Nephron progenitor cell (in vitro differentiated cells): ENCODE results near the gene U2AF1L4.

Experiments used
- DNase-seq: peaks from one replicate; pipeline ENCODE4 v3.0.0; 2021
- H3K27ac Mint-ChIP-seq: 2 replicates; pipeline ENCODE4 v1.8.0; 2021; ENCODE audit warnings: mild to moderate bottlenecking, moderate library complexity, mixed read lengths
- H3K27me3 Mint-ChIP-seq: 2 replicates; pipeline ENCODE4 v1.8.0; 2021; ENCODE audit warnings: mild to moderate bottlenecking, low read depth, mixed read lengths; ENCODE audit not compliant: poor library complexity
- H3K36me3 Mint-ChIP-seq: 2 replicates; pipeline ENCODE4 v1.8.0; 2021; ENCODE audit warnings: low read depth, mixed read lengths
- H3K4me1 Mint-ChIP-seq: 2 replicates; pipeline ENCODE4 v1.8.0; 2021; ENCODE audit warnings: mixed read lengths
- H3K4me3 Mint-ChIP-seq: 2 replicates; pipeline ENCODE4 v1.8.0; 2021; ENCODE audit warnings: mild to moderate bottlenecking, moderate library complexity, mixed read lengths
- H3K9me3 Mint-ChIP-seq: 2 replicates; pipeline ENCODE4 v1.8.0; 2021; ENCODE audit warnings: mild to moderate bottlenecking, moderate library complexity, mixed read lengths
- CTCF ChIP-seq: fragments of 200-600 bp; sonication (generic); IDR thresholded peaks from 2 replicates; pipeline ENCODE4 v1.5.0; 2021; ENCODE audit warnings: antibody characterized with exemption

The U2AF1L4 gene

GRCh38 chr19:35782589-35782988, 37.4 kb upstream of the U2AF1L4 start:
- Mint-ChIP-seq H3K4me1 (peaks cover 18% of the 10 kb centered on the region), H3K27me3 (peaks cover 18% of the 10 kb centered on the region), H3K4me3 (no peak overlapping the region), H3K9me3 (no peaks in the 10 kb centered on the region), H3K27ac (no peak overlapping the region), H3K36me3 (peaks cover 28% of the 10 kb centered on the region)
- DNase-seq: no peak
- no peak for TF ChIP-seq CTCF

DNA sequence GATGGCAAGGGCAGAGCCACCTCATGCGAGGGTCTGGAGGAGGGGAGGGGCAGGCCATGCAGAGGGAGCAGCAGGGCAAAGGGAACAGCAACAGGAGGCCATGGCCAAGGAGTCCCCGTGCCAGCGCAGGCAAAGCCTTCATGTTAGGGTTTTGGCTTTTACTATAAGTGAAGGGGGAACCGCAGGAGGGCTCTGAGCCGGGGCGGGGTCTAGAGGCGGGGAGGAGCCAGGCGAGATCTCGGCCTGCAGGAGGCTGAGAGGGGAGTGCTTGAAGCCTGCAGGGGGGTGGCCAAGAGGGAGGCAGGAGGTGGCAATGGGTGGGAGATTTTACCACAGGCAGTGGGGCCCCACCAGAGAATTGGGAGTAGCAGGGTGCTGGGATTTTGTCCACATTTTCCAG, 36.4 kb upstream of the U2AF1L4 start:
- no peak for DNase-seq
- peaks cover 27% of the 10 kb centered on the region for H3K4me1 Mint-ChIP-seq
- H3K36me3 Mint-ChIP-seq: peaks cover 28% of the 10 kb centered on the region
- H3K4me3 Mint-ChIP-seq: no peak overlapping the region
- no peaks in the 10 kb centered on the region for H3K9me3 Mint-ChIP-seq
- no peak overlapping the region for H3K27ac Mint-ChIP-seq
- TF ChIP-seq CTCF: no peak
- peaks cover 18% of the 10 kb centered on the region for H3K27me3 Mint-ChIP-seq

DNA sequence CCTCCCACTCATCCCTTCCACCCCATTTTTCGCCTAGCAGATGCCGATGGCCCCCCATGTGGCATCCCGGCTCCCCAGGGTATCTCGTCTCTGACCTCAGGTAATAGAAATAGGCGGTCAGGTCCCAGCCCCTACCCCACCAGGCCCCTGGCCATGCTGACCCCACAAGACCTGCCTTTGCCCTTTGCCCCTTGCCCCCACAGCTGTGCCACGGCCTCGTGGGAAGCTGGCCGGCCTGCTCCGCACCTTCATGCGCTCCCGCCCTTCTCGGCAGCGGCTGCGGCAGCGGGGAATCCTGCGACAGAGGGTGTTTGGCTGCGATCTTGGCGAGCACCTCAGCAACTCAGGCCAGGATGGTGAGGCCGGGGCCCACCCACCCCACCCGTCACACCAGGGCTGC, 35.5 kb upstream of the U2AF1L4 start:
- H3K27me3 Mint-ChIP-seq: peaks cover 18% of the 10 kb centered on the region
- H3K9me3 Mint-ChIP-seq: no peaks in the 10 kb centered on the region
- H3K4me1 Mint-ChIP-seq: peaks cover 34% of the 10 kb centered on the region
- DNase-seq: no peak
- no peak for TF ChIP-seq CTCF
- H3K4me3 Mint-ChIP-seq: no peak overlapping the region
- peaks cover 27% of the 10 kb centered on the region for H3K36me3 Mint-ChIP-seq
- no peak overlapping the region for H3K27ac Mint-ChIP-seq

GRCh38 chr19:35780058-35780457, 34.8 kb upstream of the U2AF1L4 start:
- Mint-ChIP-seq H3K9me3 (no peaks in the 10 kb centered on the region), H3K4me3 (no peak overlapping the region), H3K27me3 (peaks cover 18% of the 10 kb centered on the region), H3K36me3 (peaks cover 24% of the 10 kb centered on the region), H3K27ac (no peak overlapping the region), H3K4me1 (peaks cover 36% of the 10 kb centered on the region)
- DNase-seq: no peak
- TF ChIP-seq CTCF: no peak

DNA sequence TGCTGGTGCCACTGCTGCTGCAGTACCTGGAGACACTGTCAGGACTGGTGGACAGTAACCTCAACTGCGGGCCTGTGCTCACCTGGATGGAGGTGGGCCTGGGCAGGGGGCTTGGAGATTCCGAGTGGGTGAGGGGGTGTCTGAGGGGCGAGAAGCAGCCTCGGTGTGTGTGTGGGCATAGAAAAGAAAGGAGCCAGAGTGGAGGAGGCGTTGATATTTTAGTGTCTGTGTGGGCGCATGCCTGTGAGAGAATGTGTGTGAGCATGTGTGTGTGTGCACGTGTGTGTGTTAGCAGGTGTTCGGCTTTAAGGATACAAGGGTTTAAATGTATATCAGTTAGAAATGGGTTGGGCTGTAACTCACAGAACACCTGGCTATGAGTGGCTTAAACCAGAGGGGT, 33.8 kb upstream of the U2AF1L4 start:
- TF ChIP-seq CTCF: no peak
- peaks cover 24% of the 10 kb centered on the region for H3K36me3 Mint-ChIP-seq
- no peaks in the 10 kb centered on the region for H3K9me3 Mint-ChIP-seq
- no peak overlapping the region for H3K4me3 Mint-ChIP-seq
- DNase-seq: no peak
- H3K27ac Mint-ChIP-seq: no peak overlapping the region
- peaks cover 18% of the 10 kb centered on the region for H3K27me3 Mint-ChIP-seq
- peaks cover 46% of the 10 kb centered on the region for H3K4me1 Mint-ChIP-seq

DNA sequence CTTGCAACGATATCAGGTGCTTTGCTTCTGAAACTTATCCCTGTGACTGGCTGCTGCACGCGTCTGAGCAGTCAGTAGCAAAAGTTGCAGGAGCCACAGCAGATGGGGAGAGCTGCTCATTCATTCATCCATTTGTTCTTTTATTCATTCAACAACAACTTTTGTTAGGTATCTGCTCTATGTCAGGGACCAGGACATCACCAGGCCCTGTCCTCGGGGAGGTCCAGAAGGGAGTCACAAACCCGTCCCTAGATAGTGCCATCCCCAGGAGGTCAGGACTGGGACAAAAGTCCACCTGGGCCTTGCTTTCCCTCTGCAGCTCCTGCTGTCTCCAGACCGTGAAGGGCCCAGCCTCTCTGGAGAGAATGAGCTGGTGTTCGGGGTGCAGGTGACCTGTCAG, 32.7 kb upstream of the U2AF1L4 start:
- peaks cover 19% of the 10 kb centered on the region for H3K36me3 Mint-ChIP-seq
- H3K4me3 Mint-ChIP-seq: peak overlapping the region; percentile 89
- no peak for DNase-seq
- H3K27ac Mint-ChIP-seq: no peak overlapping the region
- no peaks in the 10 kb centered on the region for H3K9me3 Mint-ChIP-seq
- peaks cover 10% of the 10 kb centered on the region for H3K27me3 Mint-ChIP-seq
- peaks cover 36% of the 10 kb centered on the region for H3K4me1 Mint-ChIP-seq
- no peak for TF ChIP-seq CTCF
